ENCODE measurements around the gene UNC13C.

UNC13C gene

DNA sequence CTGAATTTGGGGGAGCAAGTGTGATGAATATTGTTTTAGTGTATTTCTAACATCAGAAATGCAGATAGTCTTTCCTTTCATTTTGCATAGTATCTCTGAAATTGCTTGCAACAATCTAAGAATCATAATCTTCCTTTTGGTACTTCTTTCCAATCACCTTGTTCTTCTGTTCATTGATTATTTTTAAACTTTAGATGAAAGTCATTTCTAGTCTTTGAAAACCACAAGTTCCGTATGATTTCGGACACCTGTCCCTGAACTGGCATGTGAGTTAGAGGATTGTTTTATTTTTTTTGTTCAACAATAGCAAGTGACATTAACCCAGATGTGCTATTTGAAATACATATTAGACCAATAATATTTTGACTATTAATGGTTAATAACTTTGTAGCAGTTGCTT, 329.7 kb downstream of the UNC13C start:
- Histone ChIP-seq H3K9me3 (ENCODE audit: control insufficient read depth in 5 of 5, low read length in 5 of 5) (no peaks in the 10 kb centered on the region), H3K9ac (ENCODE audit: low read length in 5 of 5) (no peak overlapping the region), H3K36me3 (ENCODE audit: control insufficient read depth in 5 of 5, insufficient read depth in 5 of 5, low read length in 5 of 5) (no peaks in the 10 kb centered on the region), H3K27me3 (ENCODE audit: control insufficient read depth in 5 of 5, insufficient read depth in 4 of 5, low read length in 5 of 5) (no peaks in the 10 kb centered on the region), H3K27ac (ENCODE audit: low read depth, low read length) (no peak overlapping the region), H3K4me1 (ENCODE audit: control insufficient read depth in 5 of 5, insufficient read depth in 5 of 5, low read length in 5 of 5) (peaks cover 0 to 11% (median 0%) of the 10 kb centered on the region in 5 donors), H3K4me3 (ENCODE audit: low read depth in 1 of 5, low read length in 5 of 5) (no peak overlapping the region)

DNA sequence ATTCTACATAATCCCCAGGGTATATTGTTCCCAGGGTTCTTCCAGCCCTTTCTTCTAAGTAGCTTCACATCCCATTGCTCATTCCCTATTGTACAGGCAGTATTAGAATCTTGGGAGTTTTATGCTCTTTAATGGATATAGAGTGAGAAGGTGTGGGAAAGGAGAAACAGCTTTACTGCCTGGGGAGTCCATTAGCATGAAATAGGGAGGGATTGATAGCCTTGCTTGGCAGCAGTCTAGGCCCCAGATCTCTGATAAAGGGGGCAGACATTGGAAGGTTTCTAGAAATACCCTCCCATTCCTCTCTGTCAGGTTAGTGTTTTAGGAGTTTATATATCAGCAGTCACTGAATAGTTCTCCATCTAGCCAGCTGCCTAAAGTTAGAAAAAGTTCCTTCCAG, 334.3 kb downstream of the UNC13C start:
- H3K9ac ChIP-seq (ENCODE audit: low read length in 5 of 5): no peak overlapping the region
- H3K36me3 ChIP-seq (ENCODE audit: control insufficient read depth in 5 of 5, insufficient read depth in 5 of 5, low read length in 5 of 5): no peaks in the 10 kb centered on the region
- no peaks in the 10 kb centered on the region for H3K27me3 ChIP-seq (ENCODE audit: control insufficient read depth in 5 of 5, insufficient read depth in 4 of 5, low read length in 5 of 5)
- H3K9me3 ChIP-seq (ENCODE audit: control insufficient read depth in 5 of 5, low read length in 5 of 5): no peaks in the 10 kb centered on the region
- H3K27ac ChIP-seq (ENCODE audit: low read depth, low read length): no peak overlapping the region
- no peaks in the 10 kb centered on the region for H3K4me1 ChIP-seq (ENCODE audit: control insufficient read depth in 5 of 5, insufficient read depth in 5 of 5, low read length in 5 of 5)
- no peak overlapping the region for H3K4me3 ChIP-seq (ENCODE audit: low read depth in 1 of 5, low read length in 5 of 5)

DNA sequence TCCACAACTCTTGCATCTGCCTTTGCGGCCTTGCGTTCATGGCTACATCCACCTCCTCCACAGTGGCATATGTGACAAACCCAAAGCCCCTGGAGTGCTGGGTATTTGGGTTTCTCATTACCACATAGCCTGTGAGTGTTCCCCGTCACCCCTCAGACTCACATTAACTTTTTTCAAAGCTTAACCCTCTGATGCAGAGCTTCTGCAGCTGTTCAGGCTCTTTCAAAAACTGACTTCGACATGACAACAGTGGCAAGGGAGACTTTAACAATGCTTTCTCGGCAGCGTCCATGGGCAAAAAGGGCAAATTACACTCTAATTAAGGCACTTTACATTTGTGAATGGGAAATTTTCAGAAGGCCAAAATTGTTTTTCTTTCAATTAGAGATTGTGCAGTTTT, 343.2 kb downstream of the UNC13C start:
- Histone ChIP-seq H3K27ac (ENCODE audit: low read depth, low read length) (no peak overlapping the region), H3K9ac (ENCODE audit: low read length in 5 of 5) (no peak overlapping the region), H3K36me3 (ENCODE audit: control insufficient read depth in 5 of 5, insufficient read depth in 5 of 5, low read length in 5 of 5) (no peaks in the 10 kb centered on the region), H3K4me3 (ENCODE audit: low read depth in 1 of 5, low read length in 5 of 5) (no peak overlapping the region), H3K9me3 (ENCODE audit: control insufficient read depth in 5 of 5, low read length in 5 of 5) (no peaks in the 10 kb centered on the region), H3K4me1 (ENCODE audit: control insufficient read depth in 5 of 5, insufficient read depth in 5 of 5, low read length in 5 of 5) (no peaks in the 10 kb centered on the region), H3K27me3 (ENCODE audit: control insufficient read depth in 5 of 5, insufficient read depth in 4 of 5, low read length in 5 of 5) (no peaks in the 10 kb centered on the region)

DNA sequence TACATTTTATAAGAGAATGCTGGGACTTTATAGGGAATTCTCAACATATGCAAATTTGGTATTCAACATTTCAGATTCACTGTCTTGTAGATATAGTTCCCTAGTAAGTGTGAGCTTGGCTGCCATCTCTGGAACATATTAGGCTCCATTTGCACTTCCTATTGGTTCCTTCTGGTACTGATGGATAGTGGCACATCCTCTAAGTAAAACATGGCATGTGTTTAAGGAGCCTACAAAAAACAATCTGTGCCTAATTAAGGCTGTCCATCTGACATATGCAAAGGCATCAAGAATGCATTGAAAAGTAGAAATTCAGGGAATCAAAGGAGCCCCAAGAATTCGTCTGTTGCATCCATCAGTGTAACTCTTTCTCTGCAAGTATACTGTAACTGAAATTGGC, 344.1 kb downstream of the UNC13C start:
- Histone ChIP-seq H3K36me3 (ENCODE audit: control insufficient read depth in 5 of 5, insufficient read depth in 5 of 5, low read length in 5 of 5) (no peaks in the 10 kb centered on the region), H3K4me3 (ENCODE audit: low read depth in 1 of 5, low read length in 5 of 5) (no peak overlapping the region), H3K27ac (ENCODE audit: low read depth, low read length) (no peak overlapping the region), H3K4me1 (ENCODE audit: control insufficient read depth in 5 of 5, insufficient read depth in 5 of 5, low read length in 5 of 5) (no peaks in the 10 kb centered on the region), H3K9ac (ENCODE audit: low read length in 5 of 5) (no peak overlapping the region), H3K9me3 (ENCODE audit: control insufficient read depth in 5 of 5, low read length in 5 of 5) (no peaks in the 10 kb centered on the region), H3K27me3 (ENCODE audit: control insufficient read depth in 5 of 5, insufficient read depth in 4 of 5, low read length in 5 of 5) (no peaks in the 10 kb centered on the region)

DNA sequence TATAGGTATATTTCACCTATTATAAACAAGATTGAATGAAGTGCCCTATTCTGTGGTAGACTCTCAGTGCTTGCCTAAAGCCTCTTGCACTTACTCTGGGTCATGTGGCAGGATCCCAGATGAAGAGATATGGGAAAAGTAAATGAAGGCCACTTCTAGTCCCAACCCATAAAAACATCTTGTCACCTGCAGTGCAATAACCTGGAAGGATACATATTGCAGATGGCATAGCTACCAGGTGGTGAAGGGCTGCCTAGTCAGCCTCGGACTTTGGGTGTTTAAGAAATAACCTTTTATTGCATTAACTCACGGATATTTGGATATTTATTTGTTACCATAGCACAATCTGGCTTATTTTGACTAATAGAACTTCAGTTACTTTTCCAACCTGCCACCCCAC, 367.1 kb downstream of the UNC13C start:
- H3K4me1 ChIP-seq (ENCODE audit: control insufficient read depth in 5 of 5, insufficient read depth in 5 of 5, low read length in 5 of 5): no peaks in the 10 kb centered on the region
- peaks cover 0 to 3% (median 0%) of the 10 kb centered on the region in 5 donors for H3K9me3 ChIP-seq (ENCODE audit: control insufficient read depth in 5 of 5, low read length in 5 of 5)
- H3K9ac ChIP-seq (ENCODE audit: low read length in 5 of 5): no peak overlapping the region
- no peaks in the 10 kb centered on the region for H3K36me3 ChIP-seq (ENCODE audit: control insufficient read depth in 5 of 5, insufficient read depth in 5 of 5, low read length in 5 of 5)
- H3K4me3 ChIP-seq (ENCODE audit: low read depth in 1 of 5, low read length in 5 of 5): no peak overlapping the region
- H3K27me3 ChIP-seq (ENCODE audit: control insufficient read depth in 5 of 5, insufficient read depth in 4 of 5, low read length in 5 of 5): no peaks in the 10 kb centered on the region
- H3K27ac ChIP-seq (ENCODE audit: low read depth, low read length): no peak overlapping the region

DNA sequence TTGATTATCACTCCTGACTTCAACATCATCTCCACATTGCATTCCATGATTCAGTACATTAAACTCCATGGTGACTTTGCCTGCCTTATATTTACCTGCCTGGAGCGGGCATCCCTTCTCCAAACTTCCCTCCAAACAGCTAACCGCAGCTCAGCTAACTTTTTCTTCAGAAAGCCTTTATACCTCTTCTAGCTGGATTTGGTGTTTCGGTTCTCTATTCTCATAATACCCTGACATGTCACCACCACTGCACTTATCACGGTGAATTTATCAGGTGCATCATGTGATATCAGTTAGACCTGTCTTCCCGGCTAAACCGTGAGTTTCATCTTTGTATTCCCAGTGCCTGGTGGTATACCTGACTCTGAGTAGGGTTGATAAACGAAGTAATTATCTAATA, 367.6 kb downstream of the UNC13C start:
- H3K4me1 ChIP-seq (ENCODE audit: control insufficient read depth in 5 of 5, insufficient read depth in 5 of 5, low read length in 5 of 5): no peaks in the 10 kb centered on the region
- H3K36me3 ChIP-seq (ENCODE audit: control insufficient read depth in 5 of 5, insufficient read depth in 5 of 5, low read length in 5 of 5): no peaks in the 10 kb centered on the region
- H3K4me3 ChIP-seq (ENCODE audit: low read depth in 1 of 5, low read length in 5 of 5): no peak overlapping the region
- H3K9ac ChIP-seq (ENCODE audit: low read length in 5 of 5): no peak overlapping the region
- peaks cover 0 to 3% (median 0%) of the 10 kb centered on the region in 5 donors for H3K9me3 ChIP-seq (ENCODE audit: control insufficient read depth in 5 of 5, low read length in 5 of 5)
- H3K27me3 ChIP-seq (ENCODE audit: control insufficient read depth in 5 of 5, insufficient read depth in 4 of 5, low read length in 5 of 5): no peaks in the 10 kb centered on the region
- no peak overlapping the region for H3K27ac ChIP-seq (ENCODE audit: low read depth, low read length)

DNA sequence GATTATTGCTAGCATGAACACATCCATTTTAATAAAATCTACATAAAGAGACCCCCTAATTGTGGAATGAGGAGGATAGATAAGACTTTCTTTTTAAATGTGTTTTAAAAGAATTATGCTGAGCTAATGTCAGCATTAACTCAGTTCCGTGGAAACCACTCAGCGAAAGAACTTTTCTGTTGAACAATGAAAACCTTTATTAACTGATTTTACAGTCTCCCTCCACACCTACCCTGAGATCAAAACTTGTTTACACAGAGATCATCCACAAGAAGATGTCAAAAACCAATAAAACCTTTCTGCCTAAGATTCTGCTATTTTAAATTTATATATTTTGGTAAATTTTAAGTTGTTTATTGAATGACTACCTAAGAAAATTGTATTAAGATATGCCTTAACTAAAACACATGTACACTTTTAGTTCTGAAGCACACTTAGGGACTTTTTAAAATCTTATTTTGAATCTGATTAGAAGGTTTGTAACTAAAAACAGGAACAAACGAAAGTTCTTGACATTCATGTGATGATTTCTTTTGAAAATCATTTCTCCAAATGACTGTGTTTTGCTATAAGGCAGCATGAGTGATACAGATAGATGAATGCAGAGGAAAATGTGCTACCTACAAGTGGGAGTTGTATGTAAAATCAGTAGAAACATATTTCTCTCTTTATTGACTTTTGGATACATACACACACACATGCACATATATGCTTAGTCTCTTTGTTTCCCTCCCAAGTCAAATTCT, 369.0 kb downstream of the UNC13C start:
- Histone ChIP-seq H3K9me3 (ENCODE audit: control insufficient read depth in 5 of 5, low read length in 5 of 5) (peaks cover 0 to 3% (median 0%) of the 10 kb centered on the region in 5 donors), H3K4me1 (ENCODE audit: control insufficient read depth in 5 of 5, insufficient read depth in 5 of 5, low read length in 5 of 5) (no peaks in the 10 kb centered on the region), H3K36me3 (ENCODE audit: control insufficient read depth in 5 of 5, insufficient read depth in 5 of 5, low read length in 5 of 5) (no peaks in the 10 kb centered on the region), H3K27me3 (ENCODE audit: control insufficient read depth in 5 of 5, insufficient read depth in 4 of 5, low read length in 5 of 5) (no peaks in the 10 kb centered on the region), H3K9ac (ENCODE audit: low read length in 5 of 5) (no peak overlapping the region), H3K4me3 (ENCODE audit: low read depth in 1 of 5, low read length in 5 of 5) (no peak overlapping the region), H3K27ac (ENCODE audit: low read depth, low read length) (no peak overlapping the region)

DNA sequence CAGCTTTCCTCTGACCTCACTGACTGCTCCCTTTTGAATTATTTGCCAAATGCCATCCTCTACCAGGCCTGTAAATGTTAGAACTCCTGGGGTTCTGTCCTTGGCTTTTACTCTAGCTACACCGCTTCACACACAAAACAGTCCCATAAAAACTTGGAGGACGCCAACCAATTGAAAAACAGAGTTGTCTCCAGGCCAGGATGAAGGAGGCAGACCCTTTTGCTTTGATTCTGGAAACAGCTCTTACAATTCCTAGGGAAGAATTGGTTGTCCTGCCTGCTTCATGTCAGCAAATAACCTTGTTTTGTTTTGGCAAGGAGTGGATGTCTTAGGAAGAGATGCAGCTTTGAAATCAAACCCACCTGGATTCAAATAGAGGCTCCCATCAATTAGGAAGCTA, 375.5 kb downstream of the UNC13C start:
- no peaks in the 10 kb centered on the region for H3K36me3 ChIP-seq (ENCODE audit: control insufficient read depth in 5 of 5, insufficient read depth in 5 of 5, low read length in 5 of 5)
- H3K27me3 ChIP-seq (ENCODE audit: control insufficient read depth in 5 of 5, insufficient read depth in 4 of 5, low read length in 5 of 5): no peaks in the 10 kb centered on the region
- peaks cover 0 to 3% (median 0%) of the 10 kb centered on the region in 5 donors for H3K9me3 ChIP-seq (ENCODE audit: control insufficient read depth in 5 of 5, low read length in 5 of 5)
- no peaks in the 10 kb centered on the region for H3K4me1 ChIP-seq (ENCODE audit: control insufficient read depth in 5 of 5, insufficient read depth in 5 of 5, low read length in 5 of 5)
- no peak overlapping the region for H3K27ac ChIP-seq (ENCODE audit: low read depth, low read length)
- H3K4me3 ChIP-seq (ENCODE audit: low read depth in 1 of 5, low read length in 5 of 5): no peak overlapping the region
- no peak overlapping the region for H3K9ac ChIP-seq (ENCODE audit: low read length in 5 of 5)

DNA sequence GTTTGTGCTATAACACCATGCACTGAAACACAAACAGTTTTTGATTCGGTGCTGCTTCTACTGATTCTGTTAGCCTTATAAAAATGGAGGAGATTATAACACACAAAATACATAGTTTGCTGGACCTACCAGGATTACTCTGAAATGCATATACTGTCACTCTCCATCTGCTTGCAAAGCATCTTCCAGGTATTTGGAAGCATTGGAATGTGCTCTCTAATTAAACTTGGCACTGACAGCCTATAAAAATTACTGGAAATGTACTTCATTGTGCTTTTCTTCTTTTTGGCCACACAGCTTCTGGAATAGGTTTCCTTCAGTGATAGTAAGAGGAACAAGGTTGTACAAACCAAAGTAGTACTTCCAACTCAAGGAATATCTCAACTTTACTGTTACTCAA, 376.1 kb downstream of the UNC13C start:
- Histone ChIP-seq H3K9ac (ENCODE audit: low read length in 5 of 5) (no peak overlapping the region), H3K4me1 (ENCODE audit: control insufficient read depth in 5 of 5, insufficient read depth in 5 of 5, low read length in 5 of 5) (no peaks in the 10 kb centered on the region)

DNA sequence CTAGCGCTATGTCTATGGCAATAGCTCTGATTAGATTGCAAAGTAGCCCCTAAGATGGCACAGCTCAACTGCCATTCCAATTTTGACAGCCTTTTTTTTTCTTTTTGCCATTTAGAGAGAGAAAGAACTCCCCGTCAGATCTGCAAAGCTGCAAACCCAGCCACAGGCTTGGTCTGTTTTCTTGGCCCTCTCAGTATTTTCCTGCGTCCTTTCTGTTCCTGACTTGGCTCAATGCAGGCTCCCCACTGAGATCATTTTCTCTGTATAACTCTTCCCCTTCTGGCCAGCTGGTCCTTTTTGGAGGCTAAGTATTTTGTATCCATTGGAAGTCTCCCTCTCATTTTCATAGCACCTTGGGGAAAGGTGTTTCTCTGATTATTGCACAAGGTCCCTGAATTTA, 386.7 kb downstream of the UNC13C start:
- no peaks in the 10 kb centered on the region for H3K27me3 ChIP-seq (ENCODE audit: control insufficient read depth in 5 of 5, insufficient read depth in 4 of 5, low read length in 5 of 5)
- no peaks in the 10 kb centered on the region for H3K4me1 ChIP-seq (ENCODE audit: control insufficient read depth in 5 of 5, insufficient read depth in 5 of 5, low read length in 5 of 5)
- H3K9ac ChIP-seq (ENCODE audit: low read length in 5 of 5): no peak overlapping the region
- peaks cover 0 to 17% (median 11%) of the 10 kb centered on the region in 5 donors for H3K9me3 ChIP-seq (ENCODE audit: control insufficient read depth in 5 of 5, low read length in 5 of 5)
- H3K4me3 ChIP-seq (ENCODE audit: low read depth in 1 of 5, low read length in 5 of 5): no peak overlapping the region
- H3K27ac ChIP-seq (ENCODE audit: low read depth, low read length): no peak overlapping the region
- H3K36me3 ChIP-seq (ENCODE audit: control insufficient read depth in 5 of 5, insufficient read depth in 5 of 5, low read length in 5 of 5): no peaks in the 10 kb centered on the region

More for the DNA sequence above, 376.1 kb downstream of the UNC13C start:
- Histone ChIP-seq H3K27me3 (ENCODE audit: control insufficient read depth in 5 of 5, insufficient read depth in 4 of 5, low read length in 5 of 5) (no peaks in the 10 kb centered on the region), H3K36me3 (ENCODE audit: control insufficient read depth in 5 of 5, insufficient read depth in 5 of 5, low read length in 5 of 5) (no peaks in the 10 kb centered on the region), H3K4me3 (ENCODE audit: low read depth in 1 of 5, low read length in 5 of 5) (no peak overlapping the region), H3K27ac (ENCODE audit: low read depth, low read length) (no peak overlapping the region), H3K9me3 (ENCODE audit: control insufficient read depth in 5 of 5, low read length in 5 of 5) (peaks cover 0 to 3% (median 2%) of the 10 kb centered on the region in 5 donors)

All from subcutaneous abdominal adipose tissue (tissue), 5 donors.